ENCODE results near the gene MRPL43. TPM values are rescaled to one million over a fixed set of nuclear protein-coding genes. Genes with fewer than 3 reads are reported as not detected.

MRPL43 gene
- total and polyA plus RNA-seq, 10 of the 15 experiments (the other 5 are each of a cell fraction or from before 2014, with no cell fraction given), result 16.6 to 108 (median 65.1) TPM

GRCh38 chr10:100982916-100983830 is 4.1 kb downstream of the MRPL43 start:
- ChIA-PET SMC1A (ENCODE audit: uncharacterized antibody, unreplicated experiment) (no interaction called here), RAD21 (ENCODE audit: unreplicated experiment) (no interaction called here), POLR2A (no interaction called here), CTCF (no interaction called here)
- no peaks in the 10 kb centered on the region for H4K20me1 ChIP-seq (ENCODE audit: control insufficient read depth, insufficient read depth)
- peaks cover 14% of the 10 kb centered on the region for H3K4me1 ChIP-seq (ENCODE audit: control insufficient read depth, insufficient read depth, low read length)
- FAIRE-seq (no peak), DNase-seq (ENCODE audit: low read depth, low spot score) (no peak), ATAC-seq (no peak)
- H2AFZ ChIP-seq (ENCODE audit: control insufficient read depth, low read depth, low read length), result no peak overlapping the region
- intact Hi-C loops (cut with micrococcal nuclease; ENCODE audit: unreplicated experiment) (no loop called here), in situ Hi-C loops (cut with MboI) (no loop called here)
- 91% methylated on average over 21 of the region's 24 CpGs for WGBS (ENCODE audit: insufficient coverage, insufficient replicate concordance, low lambda C conversion rate, missing lambda C conversion rate)
- H3K4me3 ChIP-seq, result no peak overlapping the region
- H3K9ac ChIP-seq (ENCODE audit: control insufficient read depth, insufficient read depth, low read length), result no peak overlapping the region
- peaks cover 0 to 3% of the 10 kb centered on the region in 2 experiments; a peak in 2 of 4 replicates for H3K36me3 ChIP-seq (ENCODE audit: control insufficient read depth in 2 of 2, insufficient read depth in 2 of 2, low read length in 1 of 2)
- no TSS peak for BruUV-seq (replicated peaks)
- H3K27me3 ChIP-seq (replicated peaks in 1 of 2; ENCODE audit: control insufficient read depth in 2 of 2, insufficient read depth in 2 of 2, low read length in 1 of 2), result no peaks in the 10 kb centered on the region
- H3K79me2 ChIP-seq (ENCODE audit: control insufficient read depth, insufficient read depth, low read length), result peaks cover 19% of the 10 kb centered on the region
- no peak overlapping the region for H3K4me2 ChIP-seq (ENCODE audit: control insufficient read depth, insufficient read depth)
- H3K27ac ChIP-seq (ENCODE audit: control insufficient read depth, insufficient read depth), result no peak overlapping the region
- TF ChIP-seq ZSCAN29 (IDR thresholded peaks at IDR 0.05) (no peak), ELK1 (IDR thresholded peaks at IDR 0.05; ENCODE audit: low read depth, low read length) (no peak), POU2F2 (IDR thresholded peaks at IDR 0.05; ENCODE audit: borderline replicate concordance, low read depth, low read length) (no peak), SPI1 (IDR thresholded peaks at IDR 0.05; ENCODE audit: borderline replicate concordance, insufficient read depth, low read depth, low read length) (no peak), E2F4 (IDR thresholded peaks at IDR 0.05; ENCODE audit: low read depth, low read length) (no peak), SUZ12 (IDR thresholded peaks at IDR 0.05; ENCODE audit: unreplicated experiment) (no peak), FOXM1 (IDR thresholded peaks at IDR 0.05; ENCODE audit: low read depth, low read length) (no peak), USF1 (IDR thresholded peaks at IDR 0.05; ENCODE audit: borderline replicate concordance, extremely low read length, insufficient read depth, low read depth, low read length) (no peak), TBL1XR1 (IDR thresholded peaks at IDR 0.05; ENCODE audit: low read depth, low read length) (no peak)
- no peaks in the 10 kb centered on the region for H3K9me3 ChIP-seq (replicated peaks; ENCODE audit: control insufficient read depth, insufficient read depth, low read length)

Measured in GM12878 (cell line).